GM19467 (cell line): ENCODE results near the gene PIAS1.
A peak's percentile ranks its signal among the peaks of the same experiment; 100 is the strongest.
"Not testable (repeated sequence)": the region's sequence is repeated elsewhere in the genome, so short reads cannot be mapped to it uniquely, and the experiment has no call there.

Experiments
- ATAC-seq: cut with Tn5 transposase; IDR thresholded peaks from one replicate; pipeline ENCODE4 v1.9.1; 2021; ENCODE audit warnings: mild to moderate bottlenecking, moderate library complexity; ENCODE audit not compliant: unreplicated experiment

Gene PIAS1

DNA sequence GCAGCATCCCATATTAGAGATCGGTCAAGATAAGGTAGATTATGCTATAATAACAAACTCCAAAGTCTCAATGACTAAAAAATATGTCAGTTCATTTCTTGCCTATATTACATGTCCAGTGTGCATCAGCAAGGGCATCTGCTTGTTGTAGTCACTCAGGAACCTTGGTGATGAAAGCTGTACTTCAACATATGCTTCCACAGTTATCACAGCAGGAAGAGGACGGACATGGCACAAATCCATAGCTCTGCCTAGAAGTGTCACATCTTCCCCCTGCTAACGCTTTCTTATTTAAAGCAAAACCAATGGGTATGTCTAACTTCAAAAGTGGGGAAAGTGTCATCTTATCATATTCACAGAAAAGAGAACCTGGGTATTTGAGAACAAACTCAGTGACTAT is 20.0 kb upstream of the PIAS1 start:
- no peak for ATAC-seq

- no peak for ATAC-seq
Measured at GRCh38 chr15:68034719-68035293, 19.3 kb upstream of the PIAS1 start.

DNA sequence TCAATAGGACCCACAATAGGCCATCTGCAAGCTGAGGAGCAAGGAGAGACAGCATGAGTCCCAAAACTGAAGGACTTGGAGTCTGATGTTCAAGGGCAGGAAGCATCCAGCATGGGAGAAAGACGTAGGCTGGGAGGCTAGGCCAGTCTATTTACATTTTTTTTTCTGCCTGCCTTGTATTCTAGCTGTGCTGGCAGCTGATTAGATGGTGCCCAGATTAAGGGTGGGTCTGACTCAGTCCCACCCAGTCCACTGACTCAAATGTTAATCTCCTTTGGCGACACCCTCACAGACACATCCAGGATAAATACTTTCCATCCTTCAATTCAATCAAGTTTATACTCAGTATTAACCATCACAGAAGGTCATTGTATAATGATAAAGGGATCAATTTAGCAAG is 15.9 kb upstream of the PIAS1 start:
- no peak for ATAC-seq

- ATAC-seq: no peak
Measured at GRCh38 chr15:68040144-68040543, 14.0 kb upstream of the PIAS1 start.

DNA sequence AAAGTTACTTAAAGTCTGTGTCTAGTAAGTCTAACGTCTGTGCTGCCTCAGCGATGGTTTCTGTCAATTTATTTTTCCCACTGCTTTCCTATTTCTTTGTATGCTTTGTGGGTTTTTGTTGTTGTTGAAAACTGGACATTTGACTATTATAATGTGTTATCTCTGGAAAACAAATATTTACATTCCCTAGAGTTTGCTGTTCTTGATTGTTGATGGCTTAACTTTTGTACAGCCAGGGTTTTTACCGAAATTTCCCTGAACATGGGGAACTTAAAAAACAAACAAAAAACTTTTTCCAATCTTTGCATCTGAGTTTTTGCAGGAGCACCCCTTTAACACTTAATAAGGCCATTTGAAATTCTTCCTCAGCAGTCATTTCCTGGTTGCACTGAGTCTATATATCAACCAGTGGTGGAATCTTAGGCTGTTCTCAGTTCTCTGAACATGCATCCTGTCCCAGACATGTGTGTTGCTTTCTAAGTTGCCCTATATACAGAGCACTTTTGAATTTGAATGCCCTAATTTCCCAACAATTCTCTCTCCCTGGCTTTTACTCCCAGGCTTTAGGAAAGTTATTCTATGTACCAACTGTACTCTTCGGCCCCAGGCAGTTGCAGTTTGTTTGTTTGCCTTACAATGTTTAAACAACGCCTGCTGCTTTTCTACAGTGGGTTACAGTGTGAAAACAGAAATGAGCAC is 11.8 kb upstream of the PIAS1 start:
- ATAC-seq: no peak

- ATAC-seq: no peak
Measured at GRCh38 chr15:68042855-68043222, 11.3 kb upstream of the PIAS1 start.

DNA sequence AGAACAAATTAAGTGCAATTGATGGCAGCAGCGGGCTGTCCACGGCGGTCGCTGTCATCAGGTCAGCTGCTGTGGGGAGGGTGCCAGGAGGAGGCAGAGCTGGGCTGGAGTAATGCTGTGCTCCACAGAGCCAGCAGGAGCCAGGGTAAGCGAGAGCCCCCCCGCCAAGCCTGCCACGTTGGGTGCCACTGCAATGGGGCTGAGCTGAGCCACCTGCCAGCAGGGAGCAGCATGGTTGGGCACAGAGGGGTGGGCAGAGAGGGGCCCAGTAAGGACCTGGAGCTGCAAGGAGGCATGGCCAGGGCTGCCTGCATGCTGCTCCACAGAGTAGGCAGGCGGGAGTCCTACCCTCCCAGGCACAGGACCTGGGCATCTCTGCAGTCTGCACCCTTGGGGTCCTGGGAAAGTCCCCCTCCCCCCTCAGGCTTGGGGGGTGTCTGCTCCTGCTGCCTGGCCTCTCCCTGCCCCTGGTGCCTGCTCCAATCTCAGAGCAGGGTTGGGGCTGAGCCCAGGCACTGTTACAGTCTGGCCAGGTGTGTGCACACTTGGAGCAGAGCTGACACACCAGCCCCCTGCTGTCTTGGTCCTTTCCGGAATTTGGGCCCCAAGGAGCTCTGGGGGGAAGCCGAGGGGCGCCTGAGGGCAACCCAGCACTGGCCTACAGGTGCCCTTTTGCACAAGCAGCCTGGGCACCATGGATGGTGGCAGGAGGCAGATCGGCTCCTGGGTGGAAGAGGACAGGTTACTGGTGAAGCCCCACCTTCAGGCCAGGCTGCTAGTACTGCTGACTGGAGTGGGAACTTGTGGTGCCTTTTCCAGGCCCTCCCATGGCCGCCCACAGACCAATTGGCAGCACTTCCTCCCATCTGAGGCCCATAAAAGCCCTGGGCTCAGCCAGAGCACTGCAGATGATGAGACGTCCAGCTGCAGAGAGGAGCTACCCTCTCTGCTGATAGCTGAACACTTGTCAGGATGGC is 8.5 kb upstream of the PIAS1 start:
- ATAC-seq: no peak

- no peak for ATAC-seq
Measured at GRCh38 chr15:68047826-68048225, 6.3 kb upstream of the PIAS1 start.

- no peak for ATAC-seq
Measured at GRCh38 chr15:68051109-68051508, 3.0 kb upstream of the PIAS1 start.

DNA sequence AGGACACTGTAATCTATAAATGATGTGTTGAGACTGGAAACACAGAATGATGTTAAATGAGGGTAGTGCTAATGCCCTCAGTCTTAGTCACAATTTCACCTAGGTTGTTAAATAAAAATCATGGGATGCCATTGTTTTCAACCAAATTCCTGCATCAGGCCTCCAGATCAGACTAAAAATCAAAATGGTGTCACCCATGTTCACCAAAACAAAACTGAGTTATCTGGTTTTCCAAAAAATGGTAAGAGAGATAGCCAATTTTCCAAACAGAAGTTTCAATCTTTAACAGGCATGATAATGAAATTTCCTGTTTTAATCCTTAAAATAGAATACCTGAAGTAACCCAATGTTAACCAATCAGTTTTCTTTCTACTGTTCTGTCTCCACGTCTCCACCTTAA is 2.2 kb upstream of the PIAS1 start:
- ATAC-seq: no peak

- ATAC-seq: no peak
Measured at GRCh38 chr15:68052431-68052830, 1.7 kb upstream of the PIAS1 start.

- ATAC-seq: no peak
Measured at GRCh38 chr15:68053001-68053400, 1.1 kb upstream of the PIAS1 start.

DNA sequence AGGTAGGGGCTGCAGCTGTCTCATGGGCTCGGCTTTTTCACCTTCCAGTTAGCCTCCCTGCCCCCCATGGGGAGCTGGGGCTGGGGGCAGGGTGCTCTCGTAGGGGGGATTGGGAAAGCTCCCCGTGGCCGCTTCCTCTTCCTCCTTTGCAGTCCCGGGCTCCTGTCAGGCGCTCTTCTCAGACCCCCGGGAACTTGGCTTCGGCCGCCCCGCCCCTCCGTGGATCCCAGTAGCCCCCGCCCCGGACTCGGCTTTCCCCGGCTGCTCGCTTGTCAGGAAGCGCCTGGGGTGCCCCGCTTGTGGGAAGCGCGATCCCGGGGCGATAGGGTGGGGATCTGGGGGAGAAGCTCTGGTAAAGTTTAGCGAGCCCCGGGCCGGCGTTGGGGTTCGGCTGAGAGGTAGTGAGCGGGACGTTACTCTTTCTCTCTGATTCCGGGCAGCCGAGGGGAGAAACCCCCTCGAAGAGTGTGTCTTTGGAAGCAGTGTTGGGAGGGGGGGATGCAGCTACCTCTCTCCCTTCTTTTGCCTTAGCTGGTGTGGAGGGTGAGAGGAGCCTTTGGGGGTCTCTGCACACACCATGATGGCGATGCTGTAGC is 611 bp downstream of the PIAS1 start:
- ATAC-seq: peak; percentile 4

- peak; percentile 41 for ATAC-seq
Measured at GRCh38 chr15:68055224-68055705, 1.1 kb downstream of the PIAS1 start.

DNA sequence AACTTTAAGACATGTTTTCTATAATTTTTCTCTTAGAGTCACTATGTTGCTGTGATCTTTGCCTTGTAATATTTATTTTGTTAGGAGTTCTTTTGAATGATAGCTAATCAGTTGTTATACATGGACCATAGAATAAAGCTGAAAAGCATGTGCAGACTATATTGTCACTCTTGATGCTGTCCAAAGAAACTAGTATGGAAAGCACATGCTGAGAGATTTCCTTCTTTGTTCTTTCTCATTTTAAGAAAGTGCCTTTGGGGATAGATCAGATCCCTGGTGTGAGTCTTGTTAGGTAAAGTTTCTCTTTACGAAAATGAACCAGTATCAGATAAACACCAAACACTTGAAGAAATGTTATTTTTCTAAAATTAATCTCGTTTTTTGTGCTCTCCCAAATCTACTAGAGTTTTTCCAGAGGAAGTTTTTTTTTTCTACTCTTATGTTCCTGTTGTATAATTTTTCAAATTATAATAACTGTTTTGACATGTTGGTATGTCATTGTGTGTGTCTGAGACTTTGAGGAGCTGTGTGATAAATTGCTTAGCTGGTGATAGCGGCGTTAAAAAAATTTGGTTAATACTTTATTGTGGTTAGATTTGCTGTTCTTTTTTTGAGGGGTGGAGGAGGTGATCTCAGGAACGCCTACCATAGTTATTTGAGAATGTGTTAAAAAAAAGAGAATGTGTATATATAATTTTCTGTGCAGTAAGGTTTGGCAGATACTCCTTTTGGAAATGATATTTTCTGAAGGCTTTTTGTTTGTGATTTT is 2.2 kb downstream of the PIAS1 start:
- no peak for ATAC-seq

- no peak for ATAC-seq
Measured at GRCh38 chr15:68057034-68057433, 2.9 kb downstream of the PIAS1 start.

GRCh38 chr15:68057758-68058157 is 3.6 kb downstream of the PIAS1 start:
- ATAC-seq: no peak

DNA sequence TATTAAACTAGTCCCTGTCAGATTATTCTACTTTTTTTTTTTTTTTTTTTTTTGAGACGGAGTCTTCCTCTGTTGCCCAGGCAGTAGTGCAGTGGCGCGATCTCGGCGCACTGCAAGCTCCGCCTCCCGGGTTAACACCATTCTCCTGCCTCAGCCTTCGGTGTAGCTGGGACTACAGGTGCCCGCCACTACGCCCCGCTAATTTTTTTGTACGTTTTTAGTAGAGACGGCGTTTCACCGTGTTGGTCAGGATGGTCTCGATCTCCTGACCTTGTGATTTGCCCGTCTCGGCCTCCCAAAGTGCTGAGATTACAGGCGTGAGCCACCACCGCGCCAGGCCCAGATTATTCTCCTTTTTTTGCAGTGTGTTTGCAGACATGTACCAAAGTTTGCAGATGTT is 4.9 kb downstream of the PIAS1 start:
- ATAC-seq: not testable (repeated sequence)

DNA sequence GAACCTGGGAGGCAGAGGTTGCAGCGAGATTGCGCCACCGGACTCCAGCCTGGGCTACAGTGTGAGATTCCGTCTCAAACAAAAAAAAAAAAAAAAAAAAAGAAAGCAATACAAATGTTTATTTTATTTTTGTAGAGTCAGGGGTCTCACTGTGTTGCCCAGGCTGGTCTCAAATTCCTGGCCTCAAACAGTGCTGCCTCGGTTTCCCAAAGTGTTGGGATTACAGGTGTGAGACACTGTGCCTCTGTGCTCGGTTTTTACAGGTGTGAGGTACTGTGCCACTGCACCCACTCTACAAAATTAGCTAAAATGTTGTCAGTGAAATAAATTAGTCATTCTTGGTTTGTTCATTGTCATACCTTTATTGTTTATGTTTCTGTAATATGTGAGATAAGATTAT is 5.5 kb downstream of the PIAS1 start:
- no peak for ATAC-seq

- ATAC-seq: no peak
Measured at GRCh38 chr15:68061171-68061570, 7.1 kb downstream of the PIAS1 start.

DNA sequence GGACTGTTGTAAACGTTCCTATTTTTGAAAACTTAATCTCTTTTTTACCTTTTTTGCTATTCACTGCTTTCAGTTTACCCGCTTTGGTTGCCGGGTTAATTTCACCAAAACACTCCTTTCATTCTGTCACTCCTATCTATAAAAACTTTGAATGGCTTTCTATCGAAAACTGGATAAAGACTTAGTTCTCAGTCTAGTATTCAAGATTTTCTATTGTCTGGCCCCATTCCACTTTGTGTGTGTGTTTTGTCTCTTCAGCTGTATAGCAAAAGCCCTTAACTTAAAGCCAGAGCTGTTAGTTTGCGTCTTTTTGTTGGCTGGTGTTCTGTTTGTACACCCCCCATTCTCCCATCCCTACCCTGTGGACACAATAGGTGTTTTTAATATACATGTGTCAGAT is 7.5 kb downstream of the PIAS1 start:
- no peak for ATAC-seq
